GM12878 (cell line): Measurements from ENCODE around the gene CCDC106. TPM values are rescaled to one million over a fixed set of nuclear protein-coding genes. Genes with fewer than 3 reads are reported as not detected.

Experiments used
- BACH1 ChIP-seq: fragments of 450-650 bp; IDR thresholded peaks from 2 replicates; pipeline ENCODE4 v1.6.1; 2017; ENCODE audit warnings: mild to moderate bottlenecking, borderline replicate concordance
- CHD1 ChIP-seq: IDR thresholded peaks from 2 replicates; pipeline ENCODE4 v1.6.1; 2012; ENCODE audit warnings: low read depth, low read length, improper control_type of control experiment
- MTA3 ChIP-seq: IDR thresholded peaks from 2 replicates; pipeline ENCODE4 v1.6.1; 2012; ENCODE audit warnings: low read length, inconsistent platforms, borderline replicate concordance
- POLR2AphosphoS5 ChIP-seq: IDR thresholded peaks from 2 replicates; pipeline ENCODE4 v1.6.1; 2011; ENCODE audit warnings: mild to moderate bottlenecking, low read length, inconsistent platforms
- POU2F2 ChIP-seq: IDR thresholded peaks from 3 replicates; pipeline ENCODE4 v1.6.1; 2011; ENCODE audit warnings: low read depth, mild to moderate bottlenecking, low read length, borderline replicate concordance
- RELA ChIP-seq: fragments of 450-650 bp; IDR thresholded peaks from 2 replicates; pipeline ENCODE4 v1.8.0; 2014; ENCODE audit warnings: borderline replicate concordance; ENCODE audit not compliant: partially characterized antibody
- SKIL ChIP-seq: fragments of 450-650 bp; IDR thresholded peaks from 2 replicates; pipeline ENCODE4 v1.6.1; 2017; ENCODE audit warnings: mild to moderate bottlenecking, low read depth, inconsistent platforms; ENCODE audit not compliant: poor library complexity, severe bottlenecking
- polyA plus RNA-seq, 11 experiments: library from polyadenylated mRNA; depleted of rRNA in 4 of 11; unstranded in 6 of 11; stranded (reverse) in 5 of 11; fragments of >200 nt; fragmentation: Nextera tagmentation in 4 of 11; fragmentation: Illumina TruSeq in 1 of 11; extraction: Ambion mirVana in 4 of 11; extraction: Trizol in 1 of 11; gene quantifications; 1 replicate in 1 of 11; 2 replicates in 10 of 11; pipeline versions ENCODE4 v1.2.1 to v1.2.3, GENCODE V29; 2011 to 2016; ENCODE audit warnings: inconsistent platforms in 2 of 11, missing spikeins in 2 of 11, low read depth in 1 of 11
- total RNA-seq, 4 experiments: library from RNA; depleted of rRNA in 3 of 4; stranded (reverse); fragments of >200 nt in 3 of 4; fragmentation: Illumina TruSeq in 1 of 4; extraction: Trizol in 1 of 4; gene quantifications; 2 replicates each; pipeline versions ENCODE4 v1.2.1 to v1.2.3, GENCODE V29; 2013 to 2021
- TF ChIP-seq, protein P1 (sequence below): fragments of 450-650 bp; IDR thresholded peaks from 2 replicates; pipeline ENCODE4 v1.6.1; 2017; ENCODE audit warnings: mild to moderate bottlenecking

The CCDC106 gene
- total and polyA plus RNA-seq, 10 of the 15 experiments (the other 5 are each of a cell fraction or from before 2014, with no cell fraction given), result 0.04 to 35.9 (median 19.8) TPM

- TF ChIP-seq SKIL (no peak), BACH1 (no peak), POLR2AphosphoS5 (no peak), POU2F2 (no peak), MTA3 (no peak), RELA (no peak), CHD1 (no peak)
- TF ChIP-seq, protein P1, sequence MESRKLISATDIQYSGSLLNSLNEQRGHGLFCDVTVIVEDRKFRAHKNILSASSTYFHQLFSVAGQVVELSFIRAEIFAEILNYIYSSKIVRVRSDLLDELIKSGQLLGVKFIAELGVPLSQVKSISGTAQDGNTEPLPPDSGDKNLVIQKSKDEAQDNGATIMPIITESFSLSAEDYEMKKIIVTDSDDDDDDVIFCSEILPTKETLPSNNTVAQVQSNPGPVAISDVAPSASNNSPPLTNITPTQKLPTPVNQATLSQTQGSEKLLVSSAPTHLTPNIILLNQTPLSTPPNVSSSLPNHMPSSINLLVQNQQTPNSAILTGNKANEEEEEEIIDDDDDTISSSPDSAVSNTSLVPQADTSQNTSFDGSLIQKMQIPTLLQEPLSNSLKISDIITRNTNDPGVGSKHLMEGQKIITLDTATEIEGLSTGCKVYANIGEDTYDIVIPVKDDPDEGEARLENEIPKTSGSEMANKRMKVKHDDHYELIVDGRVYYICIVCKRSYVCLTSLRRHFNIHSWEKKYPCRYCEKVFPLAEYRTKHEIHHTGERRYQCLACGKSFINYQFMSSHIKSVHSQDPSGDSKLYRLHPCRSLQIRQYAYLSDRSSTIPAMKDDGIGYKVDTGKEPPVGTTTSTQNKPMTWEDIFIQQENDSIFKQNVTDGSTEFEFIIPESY, result no peak
Observed at GRCh38 chr19:55645512-55645881, 2.5 kb upstream of the CCDC106 start (continued).
